K562 (cell line): ENCODE results near the gene MEGF10. TPM values are rescaled to one million over a fixed set of nuclear protein-coding genes. Genes with fewer than 3 reads are reported as not detected.

Experiments used
- ATAC-seq: fragments of 200-7000 bp; cut with Tn5 transposase; 3 replicates; pipeline ENCODE4 v1.9.1; 2020; ENCODE audit warnings: moderate library complexity
- BruUV-seq: library from RNA; stranded (reverse); fragments of 400-500 nt; replicated peaks from 2 replicates; lab custom pipeline; 2021; lab: Mats Ljungman, UMichigan
- CTCF ChIA-PET: fragments of 300-600 bp; formaldehyde crosslinking; extraction: SDS; loops from one replicate; lab custom pipeline; 2021; ENCODE audit warnings: low intra/inter-chr PET ratio; lab: Yijun Ruan, JAX
- POLR2A ChIA-PET: fragments of 300-600, 350-650 bp; sonication (Branson Sonifier 250); formaldehyde crosslinking; extraction: SDS; loops from one replicate; lab custom pipeline; 2021; ENCODE audit warnings: antibody characterized with exemption, inconsistent platforms; lab: Yijun Ruan, JAX
- DNase-seq, 4 experiments: peaks; one replicate each; pipeline versions ENCODE4 v3.0.0 to v3.0.0-alpha.2; 2011 to 2018; ENCODE audit warnings: low spot score in 3 of 4, mixed read lengths in 3 of 4; ENCODE audit errors: extremely low read depth in 1 of 4
- FAIRE-seq: peaks from 2 replicates; lab custom pipeline; 2011; peaks lifted over from hg19 to GRCh38; lab: Jason Lieb, UNC
- H2AFZ ChIP-seq: 2 replicates; pipeline ENCODE4 v1.6.0; 2011; ENCODE audit warnings: low read depth, low read length, control low read depth, inconsistent platforms
- H3K27ac ChIP-seq: fragments of 200-600 bp; 3 replicates; pipeline ENCODE4 v1.8.0; 2011; ENCODE audit warnings: low read depth, mild to moderate bottlenecking, control low read depth, inconsistent platforms, low read length, moderate library complexity, mixed read lengths; ENCODE audit errors: extremely low read depth
- H3K27me3 ChIP-seq, 2 experiments: fragments of 300-600 bp in 1 of 2; 2 replicates in 1 of 2; 3 replicates in 1 of 2; pipeline versions ENCODE4 v1.6.0 to v1.8.0; 2011; ENCODE audit warnings: inconsistent platforms in 2 of 2, low read length in 2 of 2, mild to moderate bottlenecking in 1 of 2, mixed read lengths in 1 of 2, moderate library complexity in 1 of 2; ENCODE audit not compliant: control insufficient read depth in 2 of 2, insufficient read depth in 2 of 2
- H3K36me3 ChIP-seq: fragments of 300-600 bp; 3 replicates; pipeline ENCODE4 v1.8.0; 2011; ENCODE audit warnings: mild to moderate bottlenecking, low read length, inconsistent platforms; ENCODE audit not compliant: control insufficient read depth, insufficient read depth
- H3K4me1 ChIP-seq, 2 experiments: fragments of 200-600 bp in 1 of 2; replicated peaks in 1 of 2; 2 replicates in 1 of 2; 3 replicates in 1 of 2; pipeline versions ENCODE4 v1.5.1 to v1.8.0; 2011; ENCODE audit warnings: inconsistent platforms in 2 of 2, low read length in 2 of 2, mild to moderate bottlenecking in 1 of 2, mixed read lengths in 1 of 2, moderate library complexity in 1 of 2; ENCODE audit not compliant: control insufficient read depth in 2 of 2, insufficient read depth in 2 of 2
- H3K4me2 ChIP-seq: 2 replicates; pipeline ENCODE4 v1.6.1; 2011; ENCODE audit warnings: low read length, control low read depth, inconsistent platforms, mixed read lengths; ENCODE audit not compliant: insufficient read depth
- H3K4me3 ChIP-seq: fragments of 200-600 bp; sonication (generic), shearing (Covaris generic); 2 replicates; pipeline ENCODE4 v1.5.1; 2016; ENCODE audit warnings: control low read depth, inconsistent platforms
- H3K79me2 ChIP-seq: fragments of 200-600 bp; 3 replicates; pipeline ENCODE4 v1.8.0; 2011; ENCODE audit warnings: low read length, inconsistent platforms; ENCODE audit not compliant: control insufficient read depth, insufficient read depth
- H3K9ac ChIP-seq, 2 experiments: 2 replicates each; pipeline versions ENCODE4 v1.6.0 to v1.6.1; 2011; ENCODE audit warnings: low read depth in 2 of 2, low read length in 2 of 2, control low read depth in 1 of 2, inconsistent platforms in 1 of 2, mild to moderate bottlenecking in 1 of 2, mixed read lengths in 1 of 2; ENCODE audit not compliant: insufficient read depth in 1 of 2
- H3K9me1 ChIP-seq: one replicate; pipeline ENCODE4 v1.6.0; 2011; ENCODE audit warnings: inconsistent platforms, mild to moderate bottlenecking, low read length, moderate library complexity; ENCODE audit not compliant: control insufficient read depth, insufficient read depth
- H3K9me3 ChIP-seq: replicated peaks from 2 replicates; pipeline ENCODE4 v1.5.1; 2011; ENCODE audit warnings: low read depth, low read length, inconsistent platforms; ENCODE audit not compliant: control insufficient read depth, insufficient read depth
- H4K20me1 ChIP-seq: replicated peaks from 2 replicates; pipeline ENCODE4 v1.6.1; 2011; ENCODE audit warnings: low read length, inconsistent platforms, mixed read lengths; ENCODE audit not compliant: control insufficient read depth, insufficient read depth
- ATF7 ChIP-seq: fragments of 450-650 bp; IDR thresholded peaks from 2 replicates; pipeline ENCODE4 v1.7.1; 2014; ENCODE audit warnings: mild to moderate bottlenecking, moderate library complexity
- ESRRA ChIP-seq: fragments of 450-650 bp; IDR thresholded peaks from 2 replicates; pipeline ENCODE4 v1.6.1; 2014; ENCODE audit warnings: low read depth, mild to moderate bottlenecking, moderate library complexity, borderline replicate concordance
- FOXJ3 ChIP-seq: sonication (generic); formaldehyde crosslinking; IDR thresholded peaks from 2 replicates; pipeline ENCODE4 v1.4.0; 2020; ENCODE audit warnings: mild to moderate bottlenecking, missing genetic modification reagents
- FUS ChIP-seq: fragments of 200-400 bp; formaldehyde crosslinking; optimal IDR thresholded peaks from 2 replicates; pipeline ENCODE3; 2017; ENCODE audit warnings: low read depth, low read length
- GABPB2 ChIP-seq: fragments of 250-450 bp; sonication (Bioruptor Pico); conservative IDR thresholded peaks from 2 replicates; pipeline ENCODE4 v1.5.1; 2021; ENCODE audit warnings: mild to moderate bottlenecking
- HLTF ChIP-seq: fragments of 450-650 bp; IDR thresholded peaks from 2 replicates; pipeline ENCODE4 v1.6.1; 2016
- HSF4 ChIP-seq: fragments of 250-450 bp; sonication (Bioruptor Pico); IDR thresholded peaks from 2 replicates; pipeline ENCODE4 v2.1.2; 2022; ENCODE audit warnings: mild to moderate bottlenecking, moderate library complexity, borderline replicate concordance
- MXI1 ChIP-seq: IDR thresholded peaks from 2 replicates; pipeline ENCODE4 v1.6.1; 2011; ENCODE audit warnings: low read depth, mild to moderate bottlenecking, improper control_type of control experiment, low read length
- NCOA4 ChIP-seq: fragments of 450-650 bp; IDR thresholded peaks from 2 replicates; pipeline ENCODE4 v1.6.1; 2018; ENCODE audit warnings: mild to moderate bottlenecking; ENCODE audit not compliant: partially characterized antibody
- NFIC ChIP-seq: fragments of 450-650 bp; IDR thresholded peaks from 2 replicates; pipeline ENCODE4 v1.6.1; 2017; ENCODE audit warnings: mild to moderate bottlenecking, inconsistent platforms
- NR4A1 ChIP-seq, 2 experiments: fragments of 250-450 bp in 1 of 2; fragments of 450-650 bp in 1 of 2; sonication (Bioruptor Pico) in 1 of 2; IDR thresholded peaks; 2 replicates each; pipeline versions ENCODE4 v1.4.0 to v1.6.1; 2016 to 2020; ENCODE audit warnings: mild to moderate bottlenecking in 2 of 2, missing compliant biosample characterization in 1 of 2, missing genetic modification characterization in 1 of 2, moderate library complexity in 1 of 2
- PHF20 ChIP-seq: fragments of 450-650 bp; IDR thresholded peaks from 2 replicates; pipeline ENCODE4 v1.6.1; 2018; ENCODE audit not compliant: partially characterized antibody
- RCOR1 ChIP-seq, 2 experiments: IDR thresholded peaks; 2 replicates each; pipeline ENCODE4 v1.6.1; 2012; ENCODE audit warnings: low read depth in 2 of 2, low read length in 2 of 2, borderline replicate concordance in 1 of 2, improper control_type of control experiment in 1 of 2
- SRF ChIP-seq, 2 experiments: fragments of 250-450, 450-650 bp in 1 of 2; sonication (Bioruptor Pico) in 1 of 2; sonication (generic) in 1 of 2; formaldehyde crosslinking; IDR thresholded peaks; 2 replicates each; pipeline versions ENCODE4 v1.5.0 to v1.5.1; 2020 to 2022; ENCODE audit warnings: mild to moderate bottlenecking in 1 of 2, missing genetic modification reagents in 1 of 2
- XRCC3 ChIP-seq: fragments of 450-650 bp; IDR thresholded peaks from 2 replicates; pipeline ENCODE4 v1.6.1; 2017; ENCODE audit warnings: mild to moderate bottlenecking, moderate library complexity
- ZNF253 ChIP-seq: fragments of 250-450 bp; sonication (Bioruptor Pico); conservative IDR thresholded peaks from 2 replicates; pipeline ENCODE4 v1.6.1; 2021; ENCODE audit warnings: mild to moderate bottlenecking
- ZNF347 ChIP-seq: fragments of 450-650 bp; formaldehyde crosslinking; IDR thresholded peaks from 2 replicates; pipeline ENCODE4 v1.4.0; 2020; ENCODE audit warnings: low read depth, mild to moderate bottlenecking, moderate library complexity
- ZNF766 ChIP-seq: fragments of 200-800 bp; sonication (Bioruptor generic); conservative IDR thresholded peaks from 2 replicates; pipeline ENCODE4 v1.6.1; 2016; ENCODE audit warnings: missing genetic modification characterization, missing compliant biosample characterization
- WGBS: fragments of 100-300 bp; shearing (Covaris generic); methylation state at CpG from one replicate; pipeline ENCODE4 v1.1.6; 2016; ENCODE audit warnings: low coverage, mixed read lengths; ENCODE audit not compliant: insufficient coverage; ENCODE audit errors: missing lambda C conversion rate; 5-methylcytosine and 5-hydroxymethylcytosine counted together
- in situ Hi-C: fragments of 300-500 bp; cut with MboI; formaldehyde crosslinking; loops from 4 replicates; pipeline ENCODE4 v1.15.0; 2018; ENCODE audit warnings: inconsistent platforms, mixed read lengths
- intact Hi-C: fragments of 100-400 bp; cut with micrococcal nuclease; formaldehyde crosslinking; loops from 2 replicates; pipeline ENCODE4 v1.14.2; 2022
- polyA plus RNA-seq, 8 experiments: library from polyadenylated mRNA; depleted of rRNA in 4 of 8; stranded (reverse) in 5 of 8; unstranded in 3 of 8; fragments of >200 nt; fragmentation: Nextera tagmentation in 2 of 8; fragmentation: Illumina TruSeq in 1 of 8; extraction: Ambion mirVana in 2 of 8; extraction: Trizol in 1 of 8; gene quantifications; 2 replicates each; pipeline versions ENCODE4 v1.2.1 to v1.2.3, GENCODE V29; 2011 to 2014; ENCODE audit warnings: inconsistent platforms in 1 of 8, missing spikeins in 1 of 8
- total RNA-seq, 7 experiments: library from RNA; depleted of rRNA in 6 of 7; stranded (reverse); fragments of >200 nt in 6 of 7; fragmentation: Illumina TruSeq in 2 of 7; extraction: Trizol in 2 of 7; gene quantifications; 2 replicates each; pipeline versions ENCODE4 v1.2.1 to v1.2.3, GENCODE V29; 2011 to 2021; ENCODE audit warnings: low replicate concordance in 1 of 7

The MEGF10 gene
- total and polyA plus RNA-seq, 9 of the 15 experiments (the other 6 are each of a cell fraction or from before 2014, with no cell fraction given): 0.07 TPM; not detected in 8

- ChIA-PET POLR2A (interaction anchor here (0.7 kb wide), 1 partner anchor 506 kb away, joined by 3 read pairs; no protein-coding TSS in a partner anchor), CTCF (no interaction called here)
- H3K79me2 ChIP-seq: no peaks in the 10 kb centered on the region
- no peak overlapping the region for H3K9ac ChIP-seq
- no peaks in the 10 kb centered on the region for H3K9me3 ChIP-seq
- 0% methylated on average over 4 of the region's 4 CpGs for WGBS
- TF ChIP-seq XRCC3 (no peak), ZNF253 (CRISPR knock-in tag) (no peak), HSF4 (no peak), HLTF (no peak), MXI1 (no peak), NR4A1 (CRISPR knock-in tag; IDR thresholded peaks at IDR 0.05) (no peak), NR4A1 (tag; IDR thresholded peaks at IDR 0.05) (no peak), ATF7 (no peak), FUS (no peak), SRF (CRISPR knock-in tag; IDR thresholded peaks at IDR 0.05) (no peak), GABPB2 (CRISPR knock-in tag) (no peak), NFIC (no peak), FOXJ3 (CRISPR knock-in tag) (no peak), ESRRA (no peak), ZNF766 (CRISPR knock-in tag) (no peak), ZNF347 (CRISPR knock-in tag) (no peak), PHF20 (no peak), NCOA4 (no peak), RCOR1 (IDR thresholded peaks at IDR 0.05; ENCODE audit: borderline replicate concordance in 1 of 2, low read depth in 2 of 2, low read length in 2 of 2) (no peak)
- no peaks in the 10 kb centered on the region for H4K20me1 ChIP-seq
- H3K4me1 ChIP-seq: no peaks in the 10 kb centered on the region
- H3K27me3 ChIP-seq: 0 out of 5 replicates have a peak, but pooled peaks cover 0 to 3% of the 10 kb centered on the region in 2 experiments
- no peaks in the 10 kb centered on the region for H3K36me3 ChIP-seq
- no peak for FAIRE-seq
- no peak overlapping the region for H3K27ac ChIP-seq
- DNase-seq: no peak
- no peak for ATAC-seq
- no TSS peak for BruUV-seq
- H2AFZ ChIP-seq: no peak overlapping the region
- H3K4me3 ChIP-seq: no peak overlapping the region
- intact Hi-C loops (no loop called here), in situ Hi-C loops (loop anchor here (25.0 kb wide), 2 partner anchors 665 to 965 kb away; a partner anchor contains a TSS)
- H3K9me1 ChIP-seq: no peaks in the 10 kb centered on the region
- no peak overlapping the region for H3K4me2 ChIP-seq
Measured at GRCh38 chr5:127302509-127302908, 11.9 kb downstream of the MEGF10 start.
